Activated CD8-positive, alpha-beta T cell treated with anti-CD3 and anti-CD28 coated beads for 36 hours (primary cell): ENCODE data around the gene LARGE1. TPM values are rescaled to one million over a fixed set of nuclear protein-coding genes. Genes with fewer than 3 reads are reported as not detected.
"Not testable (repeated sequence)": the region's sequence is repeated elsewhere in the genome, so short reads cannot be mapped to it uniquely, and the experiment has no call there.

Source experiments
- ATAC-seq: fragments of 200-7000 bp; cut with Tn5 transposase; one replicate; pipeline ENCODE4 v1.10.0; 2021; ENCODE audit warnings: mild to moderate bottlenecking, moderate library complexity
- CTCF ChIA-PET: fragments of 350-600 bp; sonication (Branson Sonifier 250); formaldehyde crosslinking; loops from one replicate; lab custom pipeline; 2021; ENCODE audit warnings: antibody characterized with exemption; lab: Charles Lee
- POLR2A ChIA-PET: fragments of 350-600 bp; sonication (Branson Sonifier 250); formaldehyde crosslinking; loops from one replicate; lab custom pipeline; 2021; ENCODE audit warnings: antibody characterized with exemption; lab: Charles Lee
- DNase-seq: peaks from one replicate; pipeline ENCODE4 v3.0.0-alpha.2; 2020
- H3K27ac Mint-ChIP-seq: one replicate; pipeline ENCODE4 v1.8.0; 2021; ENCODE audit warnings: mild to moderate bottlenecking, mixed read lengths
- H3K27me3 Mint-ChIP-seq: one replicate; pipeline ENCODE4 v1.8.0; 2021; ENCODE audit warnings: mixed read lengths
- H3K36me3 Mint-ChIP-seq: one replicate; pipeline ENCODE4 v1.8.0; 2021; ENCODE audit warnings: low read depth, mixed read lengths
- H3K4me1 Mint-ChIP-seq: one replicate; pipeline ENCODE4 v1.8.0; 2021; ENCODE audit warnings: low read depth, mixed read lengths
- H3K4me3 Mint-ChIP-seq: one replicate; pipeline ENCODE4 v1.8.0; 2021; ENCODE audit warnings: mild to moderate bottlenecking, moderate library complexity, mixed read lengths
- H3K9me3 Mint-ChIP-seq: one replicate; pipeline ENCODE4 v1.8.0; 2021; ENCODE audit warnings: mixed read lengths
- CTCF ChIP-seq: fragments of 200-600 bp; IDR thresholded peaks from one replicate; pipeline ENCODE4 v1.8.0; 2022; ENCODE audit warnings: antibody characterized with exemption, mild to moderate bottlenecking
- intact Hi-C: fragments of 100-400 bp; cut with micrococcal nuclease; formaldehyde crosslinking; loops from one replicate; pipeline ENCODE4 v1.10.0; 2022
- total RNA-seq, 2 experiments: library from RNA; stranded (reverse); gene quantifications; one replicate each; pipeline ENCODE4 v1.2.3, GENCODE V29; 2021

LARGE1 gene
- total RNA-seq, 2 experiments from 2014 or later, result 0.31 to 0.32 TPM

GRCh38 chr22:33573479-33573878 is 346.8 kb downstream of the LARGE1 start:
- TF ChIP-seq CTCF, result no peak
- ChIA-PET POLR2A (no interaction called here), CTCF (no interaction called here)
- H3K27me3 Mint-ChIP-seq, result peaks cover 1% of the 10 kb centered on the region
- no peak overlapping the region for H3K4me3 Mint-ChIP-seq
- no peak for DNase-seq
- H3K4me1 Mint-ChIP-seq, result no peaks in the 10 kb centered on the region
- H3K9me3 Mint-ChIP-seq, result no peaks in the 10 kb centered on the region
- intact Hi-C loops, result no loop called here
- ATAC-seq, result no peak
- H3K27ac Mint-ChIP-seq, result no peak overlapping the region
- H3K36me3 Mint-ChIP-seq, result no peaks in the 10 kb centered on the region

GRCh38 chr22:33572086-33572485 is 348.2 kb downstream of the LARGE1 start:
- POLR2A ChIA-PET, result no interaction called here
- CTCF ChIA-PET, result no interaction called here
- Mint-ChIP-seq H3K4me3 (no peak overlapping the region), H3K36me3 (no peaks in the 10 kb centered on the region), H3K9me3 (no peaks in the 10 kb centered on the region), H3K4me1 (peaks cover 7% of the 10 kb centered on the region), H3K27me3 (peaks cover 3% of the 10 kb centered on the region), H3K27ac (no peak overlapping the region)
- no peak for TF ChIP-seq CTCF
- ATAC-seq (no peak), DNase-seq (no peak)
- intact Hi-C loops, result no loop called here

DNA sequence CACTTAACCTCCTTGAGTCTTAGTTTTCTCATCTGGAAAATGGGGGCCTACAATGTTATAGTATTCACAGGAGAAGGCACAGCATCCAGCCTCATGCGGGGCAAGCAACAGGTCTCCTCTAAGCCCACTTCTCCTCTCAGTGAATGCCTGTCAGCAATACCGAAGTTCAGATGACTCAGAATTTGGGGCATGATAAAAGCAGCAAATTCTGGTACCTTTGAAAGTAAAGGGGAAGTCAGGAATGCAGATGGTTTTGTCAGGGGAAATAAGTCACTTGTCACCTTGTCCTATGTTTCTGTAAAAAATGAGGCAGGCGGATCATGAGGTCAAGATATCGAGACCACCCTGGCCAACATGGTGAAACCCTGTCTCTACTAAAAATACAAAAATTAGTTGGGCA is 350.2 kb downstream of the LARGE1 start:
- TF ChIP-seq CTCF, result no peak
- ChIA-PET POLR2A (no interaction called here), CTCF (no interaction called here)
- no peaks in the 10 kb centered on the region for H3K36me3 Mint-ChIP-seq
- ATAC-seq (no peak), DNase-seq (no peak)
- H3K27ac Mint-ChIP-seq, result no peak overlapping the region
- H3K4me1 Mint-ChIP-seq, result peaks cover 9% of the 10 kb centered on the region
- no peak overlapping the region for H3K4me3 Mint-ChIP-seq
- peaks cover 3% of the 10 kb centered on the region for H3K27me3 Mint-ChIP-seq
- H3K9me3 Mint-ChIP-seq, result no peaks in the 10 kb centered on the region
- intact Hi-C loops, result no loop called here

GRCh38 chr22:33569559-33569958 is 350.7 kb downstream of the LARGE1 start:
- no peaks in the 10 kb centered on the region for H3K36me3 Mint-ChIP-seq
- intact Hi-C loops, result no loop called here
- TF ChIP-seq CTCF, result no peak
- peaks cover 9% of the 10 kb centered on the region for H3K4me1 Mint-ChIP-seq
- ATAC-seq, result no peak
- ChIA-PET POLR2A (interaction anchor here (0.6 kb wide), 1 partner anchor 122 kb away, joined by 3 read pairs; no protein-coding TSS in a partner anchor), CTCF (no interaction called here)
- no peaks in the 10 kb centered on the region for H3K9me3 Mint-ChIP-seq
- DNase-seq, result no peak
- H3K27me3 Mint-ChIP-seq, result peaks cover 3% of the 10 kb centered on the region
- no peak overlapping the region for H3K4me3 Mint-ChIP-seq
- H3K27ac Mint-ChIP-seq, result no peak overlapping the region

DNA sequence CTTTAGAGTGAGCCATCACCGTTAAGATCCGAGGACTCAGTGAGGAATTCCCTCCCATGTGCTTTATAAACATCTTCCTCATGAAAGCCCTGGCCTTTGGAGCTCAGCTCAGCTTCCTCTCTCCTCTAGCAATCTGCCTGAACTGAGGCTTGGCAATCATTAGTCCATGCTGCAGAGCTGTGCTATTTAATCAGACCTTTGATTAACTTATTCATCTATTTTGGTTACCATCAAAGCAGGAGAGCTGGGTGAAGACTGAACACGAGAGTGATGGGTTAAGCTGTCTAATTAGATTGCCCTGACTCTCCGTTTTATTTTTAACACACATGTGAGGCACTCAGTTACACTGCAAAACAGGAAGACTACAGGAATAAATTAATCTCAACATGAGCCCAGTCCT is 351.3 kb downstream of the LARGE1 start:
- H3K27ac Mint-ChIP-seq, result no peak overlapping the region
- TF ChIP-seq CTCF, result no peak
- DNase-seq (no peak), ATAC-seq (no peak)
- H3K27me3 Mint-ChIP-seq, result peaks cover 3% of the 10 kb centered on the region
- intact Hi-C loops, result no loop called here
- H3K9me3 Mint-ChIP-seq, result no peaks in the 10 kb centered on the region
- H3K4me1 Mint-ChIP-seq, result peaks cover 9% of the 10 kb centered on the region
- H3K4me3 Mint-ChIP-seq, result no peak overlapping the region
- POLR2A ChIA-PET, result interaction anchor here (0.6 kb wide), 1 partner anchor 122 kb away, joined by 3 read pairs; no protein-coding TSS in a partner anchor
- CTCF ChIA-PET, result no interaction called here
- no peaks in the 10 kb centered on the region for H3K36me3 Mint-ChIP-seq

GRCh38 chr22:33566495-33566894 is 353.8 kb downstream of the LARGE1 start:
- H3K4me1 Mint-ChIP-seq, ATAC-seq, DNase-seq, H3K27me3 Mint-ChIP-seq, H3K36me3 Mint-ChIP-seq, POLR2A ChIA-PET, CTCF ChIA-PET, H3K27ac Mint-ChIP-seq, H3K9me3 Mint-ChIP-seq, intact Hi-C loops, H3K4me3 Mint-ChIP-seq: not testable (repeated sequence)
